Measurements from ENCODE around the gene MAN1B1.

- TF ChIP-seq, protein P1, sequence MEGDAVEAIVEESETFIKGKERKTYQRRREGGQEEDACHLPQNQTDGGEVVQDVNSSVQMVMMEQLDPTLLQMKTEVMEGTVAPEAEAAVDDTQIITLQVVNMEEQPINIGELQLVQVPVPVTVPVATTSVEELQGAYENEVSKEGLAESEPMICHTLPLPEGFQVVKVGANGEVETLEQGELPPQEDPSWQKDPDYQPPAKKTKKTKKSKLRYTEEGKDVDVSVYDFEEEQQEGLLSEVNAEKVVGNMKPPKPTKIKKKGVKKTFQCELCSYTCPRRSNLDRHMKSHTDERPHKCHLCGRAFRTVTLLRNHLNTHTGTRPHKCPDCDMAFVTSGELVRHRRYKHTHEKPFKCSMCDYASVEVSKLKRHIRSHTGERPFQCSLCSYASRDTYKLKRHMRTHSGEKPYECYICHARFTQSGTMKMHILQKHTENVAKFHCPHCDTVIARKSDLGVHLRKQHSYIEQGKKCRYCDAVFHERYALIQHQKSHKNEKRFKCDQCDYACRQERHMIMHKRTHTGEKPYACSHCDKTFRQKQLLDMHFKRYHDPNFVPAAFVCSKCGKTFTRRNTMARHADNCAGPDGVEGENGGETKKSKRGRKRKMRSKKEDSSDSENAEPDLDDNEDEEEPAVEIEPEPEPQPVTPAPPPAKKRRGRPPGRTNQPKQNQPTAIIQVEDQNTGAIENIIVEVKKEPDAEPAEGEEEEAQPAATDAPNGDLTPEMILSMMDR (IDR thresholded peaks at IDR 0.05; ENCODE audit: control extremely low read depth in 1 of 3, insufficient read depth in 1 of 3, low read depth in 1 of 3, low read length in 3 of 3): no peak
- TF ChIP-seq BACH1 (IDR thresholded peaks at IDR 0.05; ENCODE audit: low read length): no peak; the same call in 1 of the 2 replicates
These were observed 42.8 kb downstream of the MAN1B1 start for GRCh38 chr9:137129456-137130175.
